Cardiac fibroblast (primary cell): ENCODE measurements around the gene ZER1.
A peak's percentile ranks its signal among the peaks of the same experiment; 100 is the strongest.

Experiments
- DNase-seq, 2 donors: peaks; one replicate each; pipeline versions ENCODE4 v3.0.0 to v3.0.0-alpha.2; 2010; ENCODE audit warnings: low read depth in 2 of 2
- H3K4me3 ChIP-seq, 2 donors: replicated peaks in 1 of 2; 1 replicate in 1 of 2; 2 replicates in 1 of 2; pipeline ENCODE4 v1.5.1; 2011; ENCODE audit warnings: low read depth in 2 of 2, low read length in 2 of 2, mild to moderate bottlenecking in 2 of 2, moderate library complexity in 1 of 2
- TF ChIP-seq, protein P1 (sequence below): IDR thresholded peaks from one replicate; pipeline ENCODE4 v1.5.1; 2011; ENCODE audit warnings: low read depth, mild to moderate bottlenecking, low read length, inconsistent platforms

Gene ZER1

DNA sequence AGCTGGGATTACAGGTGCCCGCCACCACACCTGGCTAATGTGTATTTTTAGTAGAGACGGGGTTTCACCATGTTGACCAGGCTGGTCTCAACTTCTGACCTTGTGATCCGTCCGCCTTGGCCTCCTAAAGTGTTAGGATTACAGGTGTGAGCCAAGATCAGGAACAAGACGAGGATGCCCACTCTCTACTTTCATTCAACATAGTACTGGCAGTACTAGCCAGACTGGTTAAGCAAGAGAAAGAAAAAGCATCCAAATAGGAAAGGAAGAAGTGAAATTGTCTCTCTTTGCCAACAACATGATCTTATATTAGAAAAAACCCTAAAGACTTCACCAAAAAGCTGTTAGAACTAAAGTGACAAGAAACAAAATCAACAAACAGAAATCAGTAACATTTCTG lies 39.1 kb upstream of the ZER1 start:
- DNase-seq = no peak
- TF ChIP-seq, protein P1, sequence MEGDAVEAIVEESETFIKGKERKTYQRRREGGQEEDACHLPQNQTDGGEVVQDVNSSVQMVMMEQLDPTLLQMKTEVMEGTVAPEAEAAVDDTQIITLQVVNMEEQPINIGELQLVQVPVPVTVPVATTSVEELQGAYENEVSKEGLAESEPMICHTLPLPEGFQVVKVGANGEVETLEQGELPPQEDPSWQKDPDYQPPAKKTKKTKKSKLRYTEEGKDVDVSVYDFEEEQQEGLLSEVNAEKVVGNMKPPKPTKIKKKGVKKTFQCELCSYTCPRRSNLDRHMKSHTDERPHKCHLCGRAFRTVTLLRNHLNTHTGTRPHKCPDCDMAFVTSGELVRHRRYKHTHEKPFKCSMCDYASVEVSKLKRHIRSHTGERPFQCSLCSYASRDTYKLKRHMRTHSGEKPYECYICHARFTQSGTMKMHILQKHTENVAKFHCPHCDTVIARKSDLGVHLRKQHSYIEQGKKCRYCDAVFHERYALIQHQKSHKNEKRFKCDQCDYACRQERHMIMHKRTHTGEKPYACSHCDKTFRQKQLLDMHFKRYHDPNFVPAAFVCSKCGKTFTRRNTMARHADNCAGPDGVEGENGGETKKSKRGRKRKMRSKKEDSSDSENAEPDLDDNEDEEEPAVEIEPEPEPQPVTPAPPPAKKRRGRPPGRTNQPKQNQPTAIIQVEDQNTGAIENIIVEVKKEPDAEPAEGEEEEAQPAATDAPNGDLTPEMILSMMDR = no peak
- H3K4me3 ChIP-seq = no peak overlapping the region

DNA sequence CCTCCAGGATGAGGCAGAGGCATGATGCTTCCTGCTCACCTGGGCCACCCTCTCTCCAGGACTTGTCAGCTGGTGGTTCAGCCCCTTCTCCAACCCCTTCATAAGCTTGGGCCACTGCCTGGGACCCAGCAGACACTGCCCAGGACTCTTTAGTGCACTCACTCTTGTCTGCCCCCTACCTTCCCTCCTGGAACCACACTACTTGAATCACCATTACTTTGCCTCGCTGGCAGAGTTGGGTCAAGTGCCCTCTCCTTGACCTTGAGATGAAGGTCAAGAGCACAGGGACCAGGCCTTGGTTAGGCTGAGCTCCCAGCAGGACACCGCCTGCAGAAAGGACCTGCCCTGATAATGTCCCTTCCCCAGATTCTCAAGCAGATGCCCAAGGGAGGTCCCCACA lies 38.1 kb upstream of the ZER1 start:
- H3K4me3 ChIP-seq = no peak overlapping the region
- no peak for DNase-seq
- TF ChIP-seq, protein P1 = peak; percentile 10

DNA sequence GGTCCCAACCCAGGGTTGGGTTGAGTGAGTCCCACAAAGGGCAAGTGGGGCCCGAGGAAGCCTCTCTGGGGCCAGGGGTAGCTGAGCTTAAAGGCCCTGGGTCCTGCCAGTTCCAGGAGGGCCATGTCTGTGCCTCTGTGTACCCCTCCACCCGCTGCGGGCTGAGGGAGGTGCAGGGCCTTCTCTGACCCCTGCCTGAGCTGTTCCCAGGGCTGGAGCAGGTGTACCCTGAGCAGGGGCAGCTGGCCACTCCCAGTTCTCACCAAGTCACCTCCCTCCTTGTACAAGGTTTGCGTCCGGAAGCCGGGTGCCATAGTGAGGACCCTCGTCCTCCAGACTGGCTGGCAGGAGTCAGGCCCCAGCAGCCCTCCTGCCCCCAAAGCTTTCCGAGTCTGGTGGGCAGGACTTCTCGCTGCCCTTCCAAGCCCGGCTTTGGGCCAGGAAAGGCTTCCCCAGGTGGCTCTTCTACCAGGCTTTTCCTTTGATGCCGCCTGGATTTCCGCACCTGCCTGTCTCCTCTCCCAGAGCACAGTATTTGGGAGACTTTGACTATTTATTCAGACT lies 37.4 kb upstream of the ZER1 start:
- DNase-seq = no peak
- TF ChIP-seq, protein P1 = no peak
- no peak overlapping the region for H3K4me3 ChIP-seq

DNA sequence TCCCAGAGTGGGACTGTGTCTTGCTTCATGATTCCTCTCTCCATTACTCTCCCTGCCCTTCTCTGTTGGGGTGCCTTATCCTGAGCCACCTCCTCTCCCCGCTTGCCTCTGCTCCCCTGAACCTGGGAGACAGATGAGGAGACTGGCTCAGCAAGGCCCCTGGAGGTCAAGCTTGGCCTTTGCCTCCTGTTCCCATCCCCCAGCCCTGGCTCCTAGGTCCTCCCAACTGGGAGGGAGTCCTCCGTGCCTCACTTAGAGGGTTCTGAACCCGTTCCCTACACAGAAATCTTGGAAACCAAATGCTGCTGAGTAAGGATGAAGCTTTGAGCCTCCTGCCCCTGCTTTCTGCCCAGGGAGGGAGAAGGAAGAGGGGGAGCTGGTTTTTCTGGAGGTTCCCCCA lies 36.8 kb upstream of the ZER1 start:
- TF ChIP-seq, protein P1 = no peak
- DNase-seq = no peak
- H3K4me3 ChIP-seq = no peak overlapping the region

DNA sequence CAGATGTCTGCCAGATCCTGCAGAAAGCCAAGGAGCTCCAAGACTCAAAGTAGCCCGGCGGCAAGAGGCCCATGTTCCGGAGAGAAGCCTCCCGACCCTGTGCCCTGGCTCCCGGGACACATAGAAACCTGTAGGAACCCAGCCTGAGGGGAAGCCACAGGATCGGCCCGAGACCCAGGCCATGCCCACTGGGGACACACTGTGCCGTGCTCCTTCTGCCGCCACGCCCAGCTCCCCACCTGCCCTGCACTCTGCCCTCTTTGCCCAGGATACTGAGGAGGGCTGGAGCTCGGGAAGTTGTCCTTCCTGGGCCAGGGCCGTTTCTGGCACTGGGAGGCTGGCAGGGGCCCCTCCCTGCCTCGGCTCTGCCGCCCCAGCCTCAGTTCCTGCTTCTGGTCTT lies 36.1 kb upstream of the ZER1 start:
- no peak for DNase-seq
- no peak overlapping the region for H3K4me3 ChIP-seq
- TF ChIP-seq, protein P1 = no peak

DNA sequence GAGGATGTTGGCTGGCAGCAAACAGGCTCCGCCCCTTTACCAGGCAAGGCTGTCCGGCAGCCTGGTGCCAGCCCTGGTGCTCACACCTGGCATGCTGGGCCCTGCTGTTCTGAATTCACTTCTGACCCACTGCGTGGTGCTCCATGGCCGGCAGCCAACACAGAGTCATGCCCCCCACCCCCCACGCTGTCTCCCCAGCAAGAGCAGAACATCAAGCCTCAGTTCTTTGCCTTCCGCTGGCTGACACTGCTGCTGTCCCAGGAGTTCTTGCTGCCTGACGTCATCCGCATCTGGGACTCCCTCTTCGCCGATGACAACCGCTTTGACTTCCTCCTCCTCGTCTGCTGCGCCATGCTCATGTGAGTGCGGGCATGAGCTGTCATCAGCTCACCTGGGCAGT lies 33.9 kb upstream of the ZER1 start:
- TF ChIP-seq, protein P1 = no peak
- H3K4me3 ChIP-seq = no peak overlapping the region
- DNase-seq = no peak

DNA sequence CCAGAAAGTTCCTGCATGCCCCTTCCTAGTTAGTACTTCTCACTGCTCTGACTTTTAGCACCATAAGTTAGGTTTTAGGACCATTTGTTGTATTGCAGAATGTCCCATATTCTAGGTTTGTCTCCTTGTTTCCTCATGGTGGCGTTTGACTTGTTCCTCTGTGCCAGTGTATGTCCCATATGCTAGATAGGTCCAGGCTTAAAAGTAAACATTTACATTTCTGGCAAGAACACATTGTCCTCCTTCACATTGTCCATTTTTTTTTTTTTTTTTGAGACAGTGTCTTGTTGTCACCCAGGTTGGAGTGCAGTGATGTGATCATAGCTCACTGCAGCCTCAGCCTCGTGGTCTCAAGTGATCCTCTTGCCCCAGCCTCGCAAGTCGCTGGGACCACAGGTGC lies 30.8 kb upstream of the ZER1 start:
- TF ChIP-seq, protein P1 = no peak

More for the DNA sequence above, 30.8 kb upstream of the ZER1 start:
- H3K4me3 ChIP-seq = no peak overlapping the region
- no peak for DNase-seq
